ENCODE results near the gene RGS8.

- TF ChIP-seq CTCF (conservative IDR thresholded peaks at IDR 0.05; ENCODE audit: low read length) (no peak), EZH2phosphoT487 (IDR thresholded peaks at IDR 0.05; ENCODE audit: borderline replicate concordance) (no peak)
Measured at GRCh38 chr1:182651339-182651724, 33.1 kb downstream of the RGS8 start.

All from Loucy (cell line).